Mucosa of gallbladder (tissue), 1 donor: ENCODE data around the gene RNF182. TPM values are rescaled to one million over a fixed set of nuclear protein-coding genes. Genes with fewer than 3 reads are reported as not detected.
"Not testable (repeated sequence)": the region's sequence is repeated elsewhere in the genome, so short reads cannot be mapped to it uniquely, and the experiment has no call there.

ENCODE experiments used
- DNase-seq: peaks from one replicate; pipeline ENCODE4 v3.0.0-alpha.2; 2020; ENCODE audit warnings: low spot score
- total RNA-seq: library from RNA; stranded (reverse); gene quantifications from one replicate; pipeline ENCODE4 v1.2.1, GENCODE V29; 2021
- donor health status: DM: no; HTN: no; CAD: no.

The RNF182 gene
- total RNA-seq, 1 donor from 2014 or later: 0.14 TPM

DNA sequence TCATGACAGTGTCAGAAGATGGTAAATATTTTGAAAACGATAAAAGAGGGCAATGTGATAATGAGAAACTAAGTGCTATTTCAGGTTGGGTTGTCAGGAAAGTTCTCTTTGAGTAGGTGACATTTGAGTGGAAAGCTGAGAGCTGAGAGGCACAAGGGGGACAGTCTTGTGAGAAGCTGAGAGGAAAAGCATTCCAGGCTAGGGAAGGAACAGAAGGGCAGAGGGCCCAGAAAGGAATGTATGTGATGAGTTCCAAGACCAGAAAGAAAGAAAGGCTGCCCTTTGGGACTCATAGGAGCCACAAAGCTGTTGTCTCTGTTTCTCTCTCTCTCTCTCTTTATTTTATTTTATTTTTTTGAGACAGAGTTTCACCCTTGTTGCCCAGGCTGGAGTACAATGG, 7.6 kb upstream of the RNF182 start:
- no peak for DNase-seq

DNA sequence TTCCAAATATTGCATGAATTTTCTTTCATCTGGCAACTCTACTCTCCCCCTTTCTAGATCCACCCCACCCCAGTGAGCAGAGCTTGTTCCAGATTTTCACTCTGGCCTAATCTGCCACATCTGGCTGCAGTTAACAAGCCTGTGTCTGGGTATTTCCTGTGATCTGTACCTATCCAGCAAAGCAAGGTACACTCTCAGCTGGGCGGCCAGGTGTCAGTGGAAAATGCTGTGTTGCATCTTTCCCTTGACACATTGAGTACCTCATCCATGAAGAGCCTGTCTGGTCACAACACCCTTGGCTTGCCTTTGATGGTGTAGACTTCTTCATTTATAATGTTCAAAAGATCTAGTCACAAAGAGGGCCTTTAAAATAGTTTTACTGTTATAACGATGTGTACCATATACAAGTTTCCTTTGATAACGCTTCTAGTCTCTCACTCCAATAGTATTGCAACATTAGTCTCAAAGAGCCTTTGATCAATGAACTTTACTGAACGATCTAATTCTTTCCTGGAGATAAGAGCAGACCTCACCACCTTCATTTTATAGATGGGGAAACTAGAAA, 6.0 kb upstream of the RNF182 start:
- no peak for DNase-seq

DNA sequence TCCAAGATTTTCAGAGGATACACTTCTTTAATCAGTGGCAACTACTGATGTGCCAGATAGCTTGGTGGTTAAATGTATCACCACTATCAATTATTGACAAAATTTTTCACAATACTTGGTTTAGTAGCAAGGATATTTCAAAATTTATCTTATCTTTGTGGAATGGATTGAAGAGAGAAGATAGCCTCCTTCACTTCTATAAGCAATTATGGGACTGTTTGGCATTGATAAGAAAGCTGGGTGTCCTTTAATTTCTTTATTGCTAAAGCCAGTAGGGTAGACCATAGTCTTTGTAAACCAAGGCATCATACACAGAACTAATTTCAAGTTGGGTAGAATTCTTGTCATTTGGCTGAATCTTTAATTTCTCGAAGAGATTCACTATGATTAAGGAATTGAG, 4.9 kb upstream of the RNF182 start:
- DNase-seq: no peak

DNA sequence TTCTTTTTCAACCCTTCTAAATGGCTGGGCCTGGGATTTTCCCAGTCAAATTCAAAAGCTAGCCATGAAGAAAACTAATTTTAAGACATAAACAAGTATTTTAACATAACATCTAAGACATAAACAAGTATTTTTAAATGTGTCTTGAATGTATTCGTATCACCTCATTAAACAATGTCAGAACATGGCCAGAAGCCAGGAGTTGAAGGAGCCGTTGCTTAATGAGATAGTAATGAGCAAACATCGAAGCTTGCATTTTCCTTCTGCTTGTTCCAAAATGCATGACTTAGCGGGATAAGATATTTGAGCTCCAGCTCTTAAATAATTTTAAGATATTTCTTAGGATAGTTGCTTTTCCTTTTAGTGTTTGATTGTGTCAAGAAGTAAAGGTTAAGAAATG, 4.2 kb upstream of the RNF182 start:
- no peak for DNase-seq

GRCh38 chr6:13922750-13923149, 2.0 kb upstream of the RNF182 start:
- DNase-seq: no peak

- DNase-seq: no peak
Observed at GRCh38 chr6:13923527-13924145, 1.1 kb upstream of the RNF182 start.

DNA sequence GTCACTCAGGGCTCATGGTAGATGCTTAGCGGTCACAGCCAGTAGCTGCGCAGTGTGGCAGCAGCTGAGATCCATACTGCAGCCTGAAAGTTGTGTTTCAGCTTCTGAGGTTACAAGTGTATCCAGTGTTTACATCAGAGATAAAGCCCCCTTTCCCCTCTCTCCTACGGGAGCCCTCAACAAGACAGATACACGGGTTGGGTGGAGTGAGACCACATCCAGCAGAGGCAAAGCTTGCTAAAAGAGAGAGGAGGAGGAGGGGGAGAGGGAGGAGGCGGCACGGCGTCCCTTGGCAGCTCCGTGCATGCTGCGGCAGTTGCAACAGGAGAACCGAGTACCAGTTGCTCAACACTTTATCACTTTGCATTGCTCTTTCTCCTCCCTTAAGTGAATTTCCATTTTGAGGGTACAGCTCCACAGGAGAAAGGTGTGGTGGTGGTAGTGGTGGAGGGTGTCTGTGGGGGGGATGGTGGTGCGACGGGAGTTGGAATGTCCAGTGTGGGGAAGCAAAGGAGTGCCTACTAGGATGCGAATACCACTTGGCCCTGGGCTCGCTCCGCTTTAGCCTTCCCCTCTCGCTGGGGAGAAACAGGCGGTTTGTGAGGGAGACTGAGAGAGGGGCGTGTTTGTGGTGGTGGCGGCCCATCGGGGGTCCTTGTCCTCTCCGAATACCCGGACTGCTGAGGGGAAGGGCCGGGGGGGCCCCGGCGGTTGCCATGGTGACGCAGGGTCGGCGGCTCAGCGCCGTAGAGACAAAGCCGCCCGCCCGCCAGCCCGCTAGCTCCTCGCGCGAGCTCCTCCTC, 405 bp upstream of the RNF182 start:
- peak; percentile 15 for DNase-seq

DNA sequence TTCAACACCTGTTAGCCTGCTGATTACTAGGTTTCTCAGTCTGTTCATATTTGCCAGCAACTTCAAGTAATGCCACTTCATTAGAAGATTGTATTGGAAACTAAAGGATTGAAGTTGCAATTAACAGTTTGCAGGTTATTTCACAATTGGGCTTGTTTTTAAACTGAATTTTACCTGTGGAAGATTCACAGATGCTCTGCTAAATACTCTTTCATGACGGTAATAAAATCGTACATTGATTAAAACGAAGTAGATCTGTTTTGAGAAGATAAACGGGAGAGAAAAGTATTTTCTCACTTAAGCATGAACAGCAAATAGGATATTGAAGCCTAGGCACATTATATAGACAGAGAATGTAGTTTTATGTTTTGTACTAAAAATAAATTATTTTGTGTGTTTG, 1.6 kb downstream of the RNF182 start:
- no peak for DNase-seq

- DNase-seq: no peak
Observed at GRCh38 chr6:13927203-13927602, 2.5 kb downstream of the RNF182 start.

GRCh38 chr6:13929196-13929595, 4.4 kb downstream of the RNF182 start:
- DNase-seq: no peak

DNA sequence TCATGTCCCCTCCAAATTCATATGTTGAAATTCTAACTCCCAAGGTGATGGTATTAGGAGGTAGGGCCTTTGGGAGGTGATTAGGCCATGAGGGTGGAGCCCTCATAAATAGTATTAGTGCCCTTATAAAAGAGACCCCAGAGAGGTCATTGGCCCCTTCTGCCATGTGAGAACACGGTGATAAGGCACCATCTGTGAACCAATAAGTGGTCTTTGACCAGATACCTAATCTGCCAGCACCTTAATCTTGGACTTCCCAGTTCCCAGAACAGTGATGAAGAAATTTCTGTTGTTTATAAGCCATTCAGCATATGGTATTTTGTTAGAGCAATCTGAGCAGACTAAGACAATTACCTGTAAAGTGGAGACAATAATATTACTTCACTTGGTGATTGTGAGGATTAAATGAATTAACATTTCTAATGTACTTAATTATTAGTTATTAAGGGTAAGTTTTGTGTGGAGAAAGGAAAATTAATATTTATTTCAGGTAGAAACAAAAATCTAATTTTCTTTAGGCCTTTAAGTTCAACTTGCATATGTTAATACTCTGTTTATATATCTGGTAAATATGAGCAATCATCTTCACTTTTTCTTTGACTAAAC, 7.1 kb downstream of the RNF182 start:
- no peak for DNase-seq

DNA sequence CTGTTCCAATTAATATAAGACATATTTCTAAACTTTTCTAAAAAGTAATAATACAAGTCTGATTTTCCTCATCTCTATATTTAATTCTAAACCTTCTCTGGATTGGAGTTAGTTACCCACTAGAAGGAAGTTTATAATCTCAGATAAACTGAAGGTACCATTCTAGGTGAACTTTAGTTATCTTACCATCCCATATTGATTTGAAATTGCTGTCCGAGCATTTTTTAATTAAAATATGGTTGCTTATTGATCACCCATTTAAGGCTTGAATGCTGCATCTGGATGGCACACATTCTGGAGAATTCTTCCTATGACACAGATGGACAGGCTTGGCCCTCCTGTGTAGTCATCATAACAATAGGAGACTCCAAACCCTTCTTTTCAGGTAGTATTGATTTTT, 8.0 kb downstream of the RNF182 start:
- DNase-seq: no peak

GRCh38 chr6:13934721-13935120, 10.0 kb downstream of the RNF182 start:
- no peak for DNase-seq

GRCh38 chr6:13935190-13935880, 10.6 kb downstream of the RNF182 start:
- DNase-seq: no peak

- not testable (repeated sequence) for DNase-seq
Observed at GRCh38 chr6:13935881-13936261, 11.1 kb downstream of the RNF182 start.

- DNase-seq: no peak
Observed at GRCh38 chr6:13941902-13942301, 17.1 kb downstream of the RNF182 start.

DNA sequence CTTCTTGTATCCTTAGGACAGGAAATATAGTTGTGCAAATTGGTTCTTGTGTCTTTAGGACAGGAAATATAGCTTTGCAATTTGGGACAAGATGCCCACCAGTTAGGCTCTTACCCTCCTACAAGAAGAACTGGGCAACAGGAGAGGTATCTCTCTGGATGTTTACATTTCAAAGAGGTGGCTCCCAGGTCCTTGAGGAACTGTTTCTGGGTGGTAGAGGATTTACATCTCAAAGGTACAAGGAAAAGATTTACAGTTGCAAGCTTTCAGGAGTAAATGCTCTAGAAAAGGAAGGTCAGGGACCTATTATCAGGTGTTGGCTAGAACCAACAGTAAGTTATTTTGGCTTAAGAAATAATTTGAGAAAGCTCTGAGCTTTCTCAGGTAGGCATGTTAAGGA, 19.2 kb downstream of the RNF182 start:
- DNase-seq: no peak

GRCh38 chr6:13946506-13946905, 21.8 kb downstream of the RNF182 start:
- DNase-seq: no peak

DNA sequence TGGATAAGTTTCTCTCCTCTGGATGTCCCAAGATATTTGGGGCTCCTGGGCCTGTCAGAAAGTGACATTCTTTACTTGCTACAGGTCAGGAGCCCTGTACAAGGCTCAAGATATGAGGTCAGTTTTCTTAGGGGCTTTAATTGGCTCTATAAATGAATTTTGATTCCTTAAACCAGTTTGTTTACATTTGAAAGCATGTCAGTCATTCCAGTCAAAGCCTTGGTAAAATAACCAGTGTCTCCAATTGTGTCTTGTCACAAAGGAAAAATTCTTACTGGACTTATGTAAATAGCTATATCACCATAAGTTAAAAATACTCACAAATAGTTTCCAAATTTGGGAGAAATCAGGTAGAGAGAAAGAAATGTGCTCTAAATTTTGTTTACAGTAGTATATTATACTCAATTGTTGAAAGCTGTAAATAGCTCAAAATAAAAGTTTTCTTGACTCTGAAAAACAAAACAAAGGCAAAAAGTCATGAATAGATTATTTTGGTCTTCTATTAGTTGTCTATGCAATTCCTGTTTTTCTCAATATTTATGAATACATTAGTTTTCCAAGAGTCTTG, 22.9 kb downstream of the RNF182 start:
- DNase-seq: no peak

DNA sequence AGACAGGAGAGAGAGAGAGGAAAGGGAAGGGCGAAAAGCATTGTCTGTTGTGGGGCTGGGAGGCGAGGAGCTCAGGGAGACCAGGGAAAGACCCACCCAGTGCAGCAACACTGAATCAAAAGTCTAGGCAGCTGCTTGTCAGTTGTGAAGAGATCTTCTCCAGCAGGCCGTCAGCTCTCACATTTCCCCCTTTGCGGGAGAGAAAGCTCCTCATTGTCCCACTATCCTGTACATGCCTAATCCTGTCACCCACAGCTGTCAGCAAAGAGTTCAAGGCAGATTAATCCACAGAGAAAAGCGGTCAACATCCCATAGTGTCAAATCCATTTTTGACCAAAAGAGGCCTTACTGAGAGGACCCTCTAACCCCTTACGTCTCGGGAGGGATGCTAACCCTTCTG, 27.3 kb downstream of the RNF182 start:
- DNase-seq: no peak

DNA sequence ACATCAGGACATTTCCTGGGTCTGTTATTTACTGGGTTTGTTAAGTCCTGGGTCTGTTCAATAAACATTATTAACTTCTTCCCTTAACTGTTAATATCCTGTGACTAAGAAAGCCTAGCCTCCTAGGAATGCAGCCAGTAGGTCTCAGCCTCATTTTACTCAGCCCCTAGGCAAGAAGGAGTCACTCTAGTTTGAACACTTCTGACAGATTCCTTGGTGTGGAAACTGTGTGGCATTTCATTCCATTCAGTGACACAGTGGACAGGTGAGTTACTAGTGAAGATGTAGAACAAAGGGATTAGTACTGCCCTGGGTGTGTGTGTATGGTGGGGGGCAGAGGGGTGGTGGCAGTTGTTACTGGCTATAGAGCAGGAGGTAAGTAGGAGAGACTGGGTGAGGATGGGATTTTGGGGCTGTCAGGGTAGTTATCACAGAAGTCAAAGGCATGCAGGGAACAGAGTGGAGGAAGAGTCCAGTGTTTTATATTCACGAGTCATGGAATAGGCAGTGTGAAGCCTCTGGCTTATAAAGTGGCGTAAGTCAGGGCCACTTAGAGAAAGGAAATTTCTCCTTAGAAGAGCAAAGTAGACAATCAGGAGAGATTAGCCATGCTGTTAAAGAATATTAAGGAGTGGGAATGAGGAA, 28.4 kb downstream of the RNF182 start:
- no peak for DNase-seq
